GM06990 (cell line): ENCODE data around the gene TCFL5.
"Not testable (repeated sequence)": the region's sequence is repeated elsewhere in the genome, so short reads cannot be mapped to it uniquely, and the experiment has no call there.

Experiments
- DNase-seq: peaks from one replicate; pipeline ENCODE4 v3.0.0-alpha.2; 2011; ENCODE audit not compliant: insufficient read length; ENCODE audit errors: extremely low read depth
- H3K27me3 ChIP-seq: replicated peaks from 2 replicates; pipeline ENCODE4 v1.6.0; 2011; ENCODE audit warnings: low read length; ENCODE audit not compliant: control insufficient read depth, insufficient read depth
- H3K36me3 ChIP-seq: 2 replicates; pipeline ENCODE4 v1.5.1; 2011; ENCODE audit warnings: low read length; ENCODE audit not compliant: control insufficient read depth, insufficient read depth
- H3K4me3 ChIP-seq: replicated peaks from 2 replicates; pipeline ENCODE4 v1.5.1; 2011; ENCODE audit warnings: low read depth, mild to moderate bottlenecking, control low read depth, low read length
- TF ChIP-seq, protein P1 (sequence below): IDR thresholded peaks from 2 replicates; pipeline ENCODE4 v1.5.1; 2011; ENCODE audit warnings: low read length, control low read depth, mild to moderate bottlenecking, inconsistent platforms; ENCODE audit not compliant: insufficient read depth, poor library complexity, severe bottlenecking

TCFL5 gene

DNA sequence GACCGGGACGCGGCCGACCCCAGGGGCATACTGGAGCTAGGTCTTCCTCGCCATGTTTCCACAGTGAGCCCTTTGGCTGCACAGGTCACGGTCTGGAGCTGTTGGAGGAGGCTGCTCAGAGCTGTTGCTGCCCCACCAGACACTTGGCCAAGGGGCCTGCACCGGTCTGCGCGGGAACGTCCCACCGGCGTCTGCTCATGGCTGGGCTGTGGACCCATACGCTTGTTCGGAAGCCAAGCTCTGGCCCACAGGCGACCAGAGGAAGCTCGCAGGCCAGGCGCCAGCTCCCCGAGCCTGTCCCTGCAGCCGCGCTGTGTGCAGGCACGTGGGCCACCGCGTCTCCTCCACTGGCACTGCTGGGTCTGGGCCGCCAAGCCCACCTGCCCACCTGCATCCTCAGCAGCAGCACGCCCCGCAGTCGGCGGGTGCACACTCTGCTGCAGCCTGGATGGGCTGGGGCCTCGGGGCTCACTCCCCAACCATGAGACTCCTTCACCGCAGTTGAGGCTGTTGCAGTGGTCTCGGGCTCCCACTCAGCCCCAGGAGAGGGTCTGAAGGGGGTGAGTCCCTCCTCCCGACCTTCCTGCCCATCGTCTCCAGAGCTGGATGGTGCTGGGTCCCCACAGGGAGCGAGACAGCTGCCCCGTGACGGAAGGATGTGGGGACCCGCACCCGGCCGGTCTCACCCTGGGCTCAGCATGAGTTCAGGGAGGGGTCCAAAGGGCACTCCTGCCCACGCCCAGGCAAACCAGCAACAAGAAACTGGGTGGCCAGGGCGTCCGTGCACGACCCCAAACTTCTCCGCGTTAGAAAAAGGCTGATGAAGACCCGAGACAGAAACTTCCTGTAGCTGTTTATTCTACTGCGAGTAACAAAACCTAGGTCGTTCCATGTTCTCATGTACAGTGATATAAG is 15.5 kb upstream of the TCFL5 start:
- no peak for DNase-seq

DNA sequence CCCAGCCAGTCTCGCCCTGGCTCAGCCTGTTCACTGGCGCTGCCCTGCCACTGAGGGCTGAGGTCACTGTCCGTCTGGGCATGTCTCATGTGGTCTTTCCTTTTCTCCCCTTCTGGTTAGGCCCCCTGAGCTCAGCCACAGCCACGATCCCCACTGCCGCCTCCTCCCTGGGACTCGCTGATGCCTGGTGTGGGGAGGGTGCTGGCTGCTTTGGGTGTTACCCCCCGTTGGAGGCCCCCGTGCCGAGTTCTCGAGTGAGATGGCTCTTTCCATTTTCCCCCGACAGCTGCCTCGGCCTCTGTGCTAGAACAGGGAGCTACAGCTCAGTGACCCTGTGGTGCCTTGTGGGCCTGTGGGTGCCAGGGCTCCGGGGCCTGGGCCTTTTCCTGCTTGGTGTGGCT is 14.9 kb upstream of the TCFL5 start:
- no peak for DNase-seq
- H3K27me3 ChIP-seq, result no peaks in the 10 kb centered on the region; the same call in 1 of the 2 replicates
- TF ChIP-seq, protein P1, sequence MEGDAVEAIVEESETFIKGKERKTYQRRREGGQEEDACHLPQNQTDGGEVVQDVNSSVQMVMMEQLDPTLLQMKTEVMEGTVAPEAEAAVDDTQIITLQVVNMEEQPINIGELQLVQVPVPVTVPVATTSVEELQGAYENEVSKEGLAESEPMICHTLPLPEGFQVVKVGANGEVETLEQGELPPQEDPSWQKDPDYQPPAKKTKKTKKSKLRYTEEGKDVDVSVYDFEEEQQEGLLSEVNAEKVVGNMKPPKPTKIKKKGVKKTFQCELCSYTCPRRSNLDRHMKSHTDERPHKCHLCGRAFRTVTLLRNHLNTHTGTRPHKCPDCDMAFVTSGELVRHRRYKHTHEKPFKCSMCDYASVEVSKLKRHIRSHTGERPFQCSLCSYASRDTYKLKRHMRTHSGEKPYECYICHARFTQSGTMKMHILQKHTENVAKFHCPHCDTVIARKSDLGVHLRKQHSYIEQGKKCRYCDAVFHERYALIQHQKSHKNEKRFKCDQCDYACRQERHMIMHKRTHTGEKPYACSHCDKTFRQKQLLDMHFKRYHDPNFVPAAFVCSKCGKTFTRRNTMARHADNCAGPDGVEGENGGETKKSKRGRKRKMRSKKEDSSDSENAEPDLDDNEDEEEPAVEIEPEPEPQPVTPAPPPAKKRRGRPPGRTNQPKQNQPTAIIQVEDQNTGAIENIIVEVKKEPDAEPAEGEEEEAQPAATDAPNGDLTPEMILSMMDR, result no peak
- no peak overlapping the region for H3K4me3 ChIP-seq
- H3K36me3 ChIP-seq, result peaks cover 4% of the 10 kb centered on the region

More for the DNA sequence above, 15.5 kb upstream of the TCFL5 start:
- H3K36me3 ChIP-seq, result peaks cover 6% of the 10 kb centered on the region
- no peak overlapping the region for H3K4me3 ChIP-seq
- no peaks in the 10 kb centered on the region; the same call in 1 of the 2 replicates for H3K27me3 ChIP-seq
- TF ChIP-seq, protein P1, result no peak

DNA sequence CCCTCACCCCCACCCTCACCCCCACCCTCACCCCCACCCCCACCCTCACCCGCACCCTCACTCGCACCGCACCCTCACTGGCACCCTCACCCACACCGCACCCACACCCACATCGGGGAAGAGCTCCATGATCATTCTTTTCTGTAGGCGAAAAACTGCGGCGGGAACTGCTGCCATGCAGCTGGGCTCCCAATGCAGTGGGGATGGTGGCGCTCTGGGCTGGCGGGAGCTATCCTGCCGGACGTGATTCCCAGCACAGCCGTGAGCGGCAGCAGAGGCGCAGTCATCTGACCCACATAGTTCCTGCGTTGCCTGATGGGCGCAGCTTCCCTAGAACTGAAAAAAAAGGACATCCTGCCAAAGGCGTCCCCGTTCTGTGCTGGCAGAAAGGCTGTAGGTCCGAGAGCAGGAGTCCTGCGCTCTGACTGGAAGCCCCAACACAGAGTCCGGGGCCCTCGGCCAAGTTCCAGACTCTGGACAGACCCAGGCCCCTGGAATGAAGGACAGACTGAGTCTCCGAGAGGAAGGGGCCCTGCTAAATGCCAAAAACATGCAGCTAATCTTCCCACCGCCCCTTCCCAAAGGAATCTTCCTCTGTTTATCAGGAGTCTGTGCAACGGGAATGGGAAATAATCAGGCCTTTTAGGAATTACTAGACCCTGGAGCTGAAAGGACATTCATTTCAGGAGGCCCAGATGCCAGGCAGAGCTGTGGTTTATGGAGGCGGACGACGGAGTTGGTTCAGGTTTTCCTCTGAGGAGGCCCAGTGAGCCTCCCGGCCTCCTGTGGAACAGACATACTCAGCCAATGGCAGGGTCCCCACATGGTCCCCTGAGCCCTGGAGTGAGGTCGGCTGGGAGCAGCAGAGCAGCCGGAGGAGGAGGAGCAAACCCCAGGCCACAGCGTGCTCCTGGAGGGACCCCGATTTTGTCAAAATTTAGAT is 14.1 kb upstream of the TCFL5 start:
- H3K4me3 ChIP-seq, result no peak overlapping the region
- DNase-seq, result no peak
- TF ChIP-seq, protein P1, result no peak

DNA sequence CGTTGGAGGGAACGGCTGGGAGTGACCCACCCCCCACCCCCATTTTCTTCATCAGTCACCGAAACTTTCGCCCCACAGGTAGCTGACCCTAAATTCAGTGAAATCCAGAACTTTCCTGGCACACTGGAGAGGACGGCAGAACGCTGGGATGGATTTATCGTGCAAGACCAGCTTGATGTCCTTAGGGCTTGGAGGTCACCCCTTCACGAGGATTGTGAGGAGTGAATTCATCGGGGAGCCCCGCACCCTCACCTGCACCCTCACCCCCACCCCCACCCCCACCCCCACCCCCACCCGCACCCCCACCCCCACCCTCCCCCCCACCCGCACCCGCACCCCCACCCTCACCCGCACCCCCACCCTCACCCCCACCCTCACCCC is 13.3 kb upstream of the TCFL5 start:
- H3K36me3 ChIP-seq, result no peaks in the 10 kb centered on the region
- no peak for DNase-seq
- no peak overlapping the region for H3K4me3 ChIP-seq
- TF ChIP-seq, protein P1, result no peak
- H3K27me3 ChIP-seq, result no peaks in the 10 kb centered on the region; the same call in 1 of the 2 replicates

More for the DNA sequence above, 14.1 kb upstream of the TCFL5 start:
- Histone ChIP-seq H3K36me3 (peaks cover 2% of the 10 kb centered on the region), H3K27me3 (no peaks in the 10 kb centered on the region; the same call in 1 of the 2 replicates)

DNA sequence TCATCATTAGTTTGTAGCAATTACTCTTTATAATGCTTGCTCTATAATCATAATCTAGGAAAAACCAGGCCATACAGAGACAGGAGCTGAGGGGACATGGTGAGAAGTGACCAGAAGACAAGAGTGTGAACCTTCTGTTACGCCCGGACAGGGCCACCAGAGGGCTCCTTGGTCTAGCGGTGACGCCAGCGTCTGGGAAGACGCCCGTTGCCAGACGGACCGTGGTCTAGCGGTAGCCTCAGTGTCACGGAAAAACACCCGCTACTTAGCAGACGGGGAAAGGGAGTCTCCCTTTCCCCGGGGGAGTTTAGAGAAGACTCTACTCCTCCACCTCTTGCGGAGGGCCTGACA is 12.0 kb upstream of the TCFL5 start:
- not testable (repeated sequence) for H3K27me3 ChIP-seq, H3K36me3 ChIP-seq, H3K4me3 ChIP-seq, DNase-seq
- TF ChIP-seq, protein P1, result peak; percentile 49
